Fibroblast of pulmonary artery (primary cell): ENCODE data around the gene CMA1.
A peak's percentile ranks its signal among the peaks of the same experiment; 100 is the strongest.
"Not testable (repeated sequence)": the region's sequence is repeated elsewhere in the genome, so short reads cannot be mapped to it uniquely, and the experiment has no call there.

Experiments
- DNase-seq: peaks from one replicate; pipeline ENCODE4 v3.0.0-alpha.2; 2010; ENCODE audit warnings: low read depth
- H3K4me3 ChIP-seq: replicated peaks from 2 replicates; pipeline ENCODE4 v1.5.1; 2011; ENCODE audit warnings: low read depth, mild to moderate bottlenecking, control low read depth, low read length, moderate library complexity
- TF ChIP-seq, protein P1 (sequence below): IDR thresholded peaks from 2 replicates; pipeline ENCODE4 v1.5.1; 2011; ENCODE audit warnings: mild to moderate bottlenecking, control low read depth, low read length, inconsistent platforms; ENCODE audit errors: missing control alignments

Gene CMA1

DNA sequence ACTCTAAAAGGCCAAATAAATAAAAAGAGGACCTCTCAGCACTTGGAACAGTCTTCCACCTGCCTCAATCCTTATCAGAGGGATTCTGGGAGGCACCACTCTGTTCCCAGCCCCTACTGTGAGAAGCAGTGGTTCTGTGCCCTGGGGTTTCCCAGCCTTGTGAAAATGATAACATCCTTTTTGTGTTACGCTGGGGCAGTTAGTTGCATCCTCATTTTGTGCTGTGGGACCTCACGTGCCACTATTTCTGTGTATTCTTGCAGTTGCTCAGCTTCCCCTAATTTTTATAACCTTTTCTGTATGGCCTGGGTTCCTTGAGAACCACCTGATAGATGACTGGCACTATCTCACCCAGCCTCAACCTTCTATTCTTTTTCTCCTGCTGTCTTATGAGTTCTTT lies 10.8 kb upstream of the CMA1 start:
- TF ChIP-seq, protein P1, sequence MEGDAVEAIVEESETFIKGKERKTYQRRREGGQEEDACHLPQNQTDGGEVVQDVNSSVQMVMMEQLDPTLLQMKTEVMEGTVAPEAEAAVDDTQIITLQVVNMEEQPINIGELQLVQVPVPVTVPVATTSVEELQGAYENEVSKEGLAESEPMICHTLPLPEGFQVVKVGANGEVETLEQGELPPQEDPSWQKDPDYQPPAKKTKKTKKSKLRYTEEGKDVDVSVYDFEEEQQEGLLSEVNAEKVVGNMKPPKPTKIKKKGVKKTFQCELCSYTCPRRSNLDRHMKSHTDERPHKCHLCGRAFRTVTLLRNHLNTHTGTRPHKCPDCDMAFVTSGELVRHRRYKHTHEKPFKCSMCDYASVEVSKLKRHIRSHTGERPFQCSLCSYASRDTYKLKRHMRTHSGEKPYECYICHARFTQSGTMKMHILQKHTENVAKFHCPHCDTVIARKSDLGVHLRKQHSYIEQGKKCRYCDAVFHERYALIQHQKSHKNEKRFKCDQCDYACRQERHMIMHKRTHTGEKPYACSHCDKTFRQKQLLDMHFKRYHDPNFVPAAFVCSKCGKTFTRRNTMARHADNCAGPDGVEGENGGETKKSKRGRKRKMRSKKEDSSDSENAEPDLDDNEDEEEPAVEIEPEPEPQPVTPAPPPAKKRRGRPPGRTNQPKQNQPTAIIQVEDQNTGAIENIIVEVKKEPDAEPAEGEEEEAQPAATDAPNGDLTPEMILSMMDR = no peak
- no peak for DNase-seq
- no peak overlapping the region for H3K4me3 ChIP-seq

DNA sequence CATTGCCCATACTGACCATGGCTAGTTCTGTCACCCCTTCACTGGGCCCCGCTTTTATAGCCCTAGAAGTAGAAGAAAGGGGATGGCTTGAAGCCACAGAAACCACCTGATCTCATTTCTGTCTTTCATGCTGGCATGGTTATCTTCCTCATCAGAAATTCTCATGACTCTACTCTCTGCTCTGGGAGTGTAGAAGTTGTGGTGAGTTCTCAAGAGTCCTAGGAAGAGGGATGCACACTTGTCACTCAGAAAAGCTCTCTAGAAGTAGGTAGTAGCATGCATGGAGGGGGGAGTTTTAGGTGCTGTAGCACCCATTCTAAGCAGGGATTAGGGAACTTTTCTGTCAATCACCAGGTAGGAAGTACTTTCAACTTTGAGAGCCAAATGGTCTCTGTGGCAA lies 6.1 kb upstream of the CMA1 start:
- DNase-seq = no peak
- no peak overlapping the region for H3K4me3 ChIP-seq
- TF ChIP-seq, protein P1 = no peak

DNA sequence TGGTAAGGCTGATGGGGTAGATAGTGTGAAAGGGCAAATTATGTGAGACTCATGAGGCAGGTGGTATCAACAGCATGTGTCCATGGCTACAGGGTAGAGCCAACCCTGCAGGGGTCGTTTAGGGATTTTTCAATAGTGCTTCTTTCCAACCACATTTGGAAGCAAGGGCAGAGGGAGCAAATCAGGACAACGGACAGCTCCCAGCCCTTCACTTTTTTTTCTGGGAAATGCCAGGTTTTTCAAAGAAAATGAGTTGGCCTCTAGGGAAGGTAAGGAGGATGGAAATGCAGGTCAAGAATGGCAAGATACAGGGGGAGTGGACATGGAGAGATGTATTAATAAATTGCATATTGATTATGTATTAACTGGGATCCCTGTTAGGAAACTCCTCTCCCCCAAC lies 4.9 kb upstream of the CMA1 start:
- TF ChIP-seq, protein P1 = no peak
- peak; percentile 8 for DNase-seq
- H3K4me3 ChIP-seq = no peak overlapping the region

DNA sequence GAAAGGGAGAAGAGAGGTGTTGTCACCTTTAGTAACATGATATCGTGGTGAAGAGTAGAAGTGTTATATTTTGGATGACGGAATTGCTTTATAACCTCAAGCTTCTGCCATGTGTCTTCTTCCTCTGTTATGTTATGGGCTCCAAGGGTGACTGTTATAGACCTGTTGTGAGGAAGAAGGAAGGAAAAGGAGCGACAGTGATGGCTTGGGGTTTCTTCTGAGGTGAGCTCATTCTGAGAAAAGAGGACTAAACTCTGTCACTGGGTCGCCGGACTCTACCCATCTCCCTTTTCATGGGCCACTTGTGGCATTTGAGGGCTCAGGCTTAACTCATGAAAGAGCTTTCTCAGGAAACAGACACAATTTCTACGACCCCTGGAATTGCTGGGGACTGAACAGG lies 1.6 kb downstream of the CMA1 start:
- H3K4me3 ChIP-seq = no peak overlapping the region
- TF ChIP-seq, protein P1 = no peak
- no peak for DNase-seq

DNA sequence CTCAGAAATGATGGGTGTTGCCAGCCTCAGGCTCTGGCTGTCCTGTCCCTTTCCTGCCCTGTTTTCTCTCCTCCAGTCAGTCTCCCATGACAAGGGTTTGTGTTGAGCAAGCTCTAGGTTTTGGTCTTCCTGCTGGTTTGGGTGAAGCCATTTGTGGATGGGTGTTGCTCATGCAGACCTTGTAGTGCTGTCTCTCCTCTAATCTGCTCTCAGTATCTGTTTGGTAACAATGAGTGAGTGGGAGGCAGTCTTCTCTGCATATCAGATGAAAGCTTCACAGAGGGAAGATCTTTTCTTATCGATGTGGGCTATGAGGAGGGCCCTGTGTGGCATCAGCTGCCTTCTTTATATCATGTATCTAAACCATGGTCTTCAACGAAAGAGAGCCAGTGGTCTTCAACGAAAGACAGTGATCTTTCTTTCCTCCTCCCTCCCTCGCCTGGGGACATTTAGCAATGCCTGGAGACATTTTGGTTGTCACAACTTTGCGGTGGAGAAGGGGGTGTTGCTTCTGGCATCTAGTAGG lies 3.6 kb downstream of the CMA1 start:
- no peak for DNase-seq
- no peak overlapping the region for H3K4me3 ChIP-seq
- TF ChIP-seq, protein P1 = no peak

DNA sequence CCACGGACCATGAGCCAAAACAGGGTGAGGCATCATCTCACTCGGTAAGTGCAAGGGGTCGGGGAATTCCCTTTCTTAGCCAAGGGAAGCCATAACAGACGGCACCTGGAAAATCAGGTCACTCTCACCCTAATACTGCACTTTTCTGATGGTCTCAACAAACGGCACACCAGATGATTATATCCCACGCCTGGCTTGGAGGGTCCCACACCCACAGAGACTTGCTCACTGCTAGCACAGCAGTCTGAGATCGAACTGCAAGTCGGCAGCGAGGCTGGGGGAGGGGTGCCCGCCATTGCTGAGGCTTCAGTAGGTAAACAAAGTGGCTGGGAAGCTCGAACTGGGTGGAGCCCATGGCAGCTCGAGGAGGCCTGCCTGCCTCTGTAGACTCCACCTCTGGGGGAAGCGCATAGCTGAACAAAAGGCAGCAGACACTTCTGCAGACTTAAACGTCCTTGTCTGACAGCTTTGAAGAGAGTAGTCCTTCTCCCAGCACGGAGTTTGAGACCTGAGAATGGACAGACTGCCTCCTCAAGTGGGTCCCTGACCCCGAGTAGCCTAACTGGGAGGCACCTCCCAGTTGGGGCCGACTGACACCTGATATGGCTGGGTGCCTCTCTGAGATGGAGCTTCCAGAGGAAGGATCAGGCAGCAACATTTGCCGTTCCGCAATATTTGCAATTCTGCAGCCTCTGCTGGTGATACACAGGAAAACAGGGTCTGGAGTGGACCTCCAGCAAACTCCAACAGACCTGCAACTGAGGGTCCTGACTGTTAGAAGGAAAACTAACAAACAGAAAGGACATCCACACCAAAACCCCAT lies 16.3 kb downstream of the CMA1 start:
- H3K4me3 ChIP-seq, DNase-seq: not testable (repeated sequence)

DNA sequence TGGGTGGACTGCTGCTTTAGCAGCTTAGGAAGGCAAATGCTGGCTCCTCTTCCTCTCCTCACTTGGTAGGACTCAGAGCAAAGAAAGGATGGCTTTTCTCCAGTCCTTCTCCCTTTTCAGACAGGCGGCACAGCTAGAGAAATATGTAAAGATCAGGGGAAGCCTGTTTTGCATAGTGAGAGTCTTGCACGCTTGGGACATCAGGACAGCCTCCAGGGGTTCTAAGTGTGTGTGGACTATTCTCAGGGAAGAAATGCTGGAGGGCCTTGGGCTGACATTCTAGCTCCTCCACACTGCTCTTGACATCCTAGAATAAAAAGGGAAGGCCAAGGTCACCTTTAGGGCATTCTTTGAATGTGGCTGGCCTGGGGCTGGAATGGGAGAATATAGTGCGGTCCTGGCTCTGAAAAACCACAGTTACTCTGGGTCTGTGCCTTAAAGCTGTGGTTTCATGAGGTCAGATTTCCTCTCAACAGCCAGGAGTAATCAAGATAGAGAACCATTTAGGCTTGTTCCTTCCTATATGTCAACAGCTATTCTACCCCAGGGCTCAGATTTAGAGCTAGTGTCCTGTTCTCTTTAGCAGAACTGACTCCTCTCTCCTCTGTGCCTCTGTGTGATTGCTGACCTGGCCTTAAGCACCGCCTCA lies 24.3 kb downstream of the CMA1 start:
- TF ChIP-seq, protein P1 = no peak
- no peak overlapping the region for H3K4me3 ChIP-seq
- DNase-seq = peak; percentile 48

DNA sequence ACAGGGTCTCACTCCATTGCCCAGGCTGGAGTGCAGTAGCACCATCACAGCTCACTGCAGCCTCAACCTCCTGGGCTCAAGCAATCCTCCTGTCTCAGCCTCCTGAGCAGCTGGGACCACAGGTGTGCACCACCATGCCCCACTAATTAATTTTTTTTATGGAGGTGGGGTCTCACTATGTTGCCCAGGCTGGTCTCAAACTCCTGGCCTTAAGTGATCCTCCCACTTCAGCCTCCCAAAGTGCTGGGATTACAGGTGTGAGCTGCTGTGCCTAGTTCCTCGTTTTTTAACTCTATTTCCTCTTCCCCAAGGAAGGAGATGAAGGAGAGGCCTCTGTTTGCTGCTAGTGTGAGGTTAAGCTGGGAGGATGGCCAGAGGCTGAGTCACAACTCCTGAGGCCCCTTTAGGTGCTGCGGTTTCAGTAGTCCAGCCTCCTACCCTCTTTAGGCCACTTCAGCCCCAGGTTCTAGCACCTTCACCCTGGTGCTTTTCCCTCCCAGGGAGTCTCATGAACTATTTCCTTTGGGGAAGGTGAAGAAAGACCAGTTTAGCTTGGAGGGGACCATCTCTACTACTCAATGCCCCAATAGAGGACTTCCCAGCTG lies 25.3 kb downstream of the CMA1 start:
- not testable (repeated sequence) for H3K4me3 ChIP-seq
- DNase-seq = peak; percentile 40
